ENCODE data around the gene PRDX1.

Gene PRDX1

DNA sequence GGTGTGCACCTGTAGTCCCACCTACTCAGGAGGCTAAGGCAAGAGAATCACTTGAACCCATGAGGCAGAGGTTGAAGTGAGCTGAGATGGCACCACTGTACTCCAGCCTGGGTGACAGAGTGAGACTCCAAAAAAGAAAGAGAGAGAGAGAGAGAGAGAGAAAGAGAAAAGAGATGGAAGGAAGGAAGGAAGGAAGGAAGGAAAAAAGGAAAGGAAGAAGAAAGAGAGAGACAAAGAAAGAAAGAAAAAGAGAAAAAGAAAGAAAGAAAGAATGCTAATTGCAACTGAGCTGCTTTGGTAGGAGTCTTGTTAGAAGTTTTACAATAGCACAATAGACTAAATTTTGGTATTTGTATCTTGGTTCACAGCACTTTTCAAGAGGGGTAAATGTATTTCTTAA lies 56.4 kb downstream of the PRDX1 start:
- DNase-seq (ENCODE audit: low read depth in 2 of 2): no peak

All from stimulated activated CD4-positive, alpha-beta T cell treated with anti-CD3 and anti-CD28 coated beads, Interleukin-1b, Interleukin-23, amount 100 ng/mL, for 4 hours (primary cell).